H1 (cell line): ENCODE measurements around the gene AHCY. TPM values are rescaled to one million over a fixed set of nuclear protein-coding genes. Genes with fewer than 3 reads are reported as not detected.

Source experiments
- BRCA1 ChIP-seq: IDR thresholded peaks from 2 replicates; pipeline ENCODE4 v1.6.1; 2012; ENCODE audit warnings: low read depth, low read length, improper control_type of control experiment
- EP300 ChIP-seq, 2 experiments: IDR thresholded peaks; 1 replicate in 1 of 2; 2 replicates in 1 of 2; pipeline ENCODE4 v1.6.1; 2011 to 2012; ENCODE audit warnings: low read depth in 2 of 2, low read length in 2 of 2, mild to moderate bottlenecking in 2 of 2, borderline replicate concordance in 1 of 2, inconsistent platforms in 1 of 2, moderate library complexity in 1 of 2
- GABPA ChIP-seq: IDR thresholded peaks from 2 replicates; pipeline ENCODE4 v1.6.1; 2011; ENCODE audit warnings: mild to moderate bottlenecking, low read length, moderate library complexity, borderline replicate concordance; ENCODE audit not compliant: insufficient read depth
- HDAC2 ChIP-seq, 2 experiments: fragments of 300-600 bp in 1 of 2; sonication (generic) in 1 of 2; IDR thresholded peaks; 2 replicates each; pipeline ENCODE4 v1.6.1; 2011 to 2012; ENCODE audit warnings: low read depth in 2 of 2, low read length in 2 of 2, mild to moderate bottlenecking in 2 of 2, moderate library complexity in 2 of 2, borderline replicate concordance in 1 of 2, inconsistent platforms in 1 of 2
- KDM4A ChIP-seq: IDR thresholded peaks from one replicate; pipeline ENCODE4 v1.7.1; 2012; ENCODE audit warnings: low read depth, mild to moderate bottlenecking, moderate library complexity, low read length, inconsistent platforms; ENCODE audit not compliant: severe bottlenecking
- MAX ChIP-seq: IDR thresholded peaks from 2 replicates; pipeline ENCODE4 v1.6.1; 2012; ENCODE audit warnings: inconsistent platforms
- TCF12 ChIP-seq: IDR thresholded peaks from 2 replicates; pipeline ENCODE4 v1.6.1; 2011; ENCODE audit warnings: low read depth, mild to moderate bottlenecking, low read length
- USF2 ChIP-seq: IDR thresholded peaks from 2 replicates; pipeline ENCODE4 v1.6.1; 2011; ENCODE audit warnings: low read length, improper control_type of control experiment
- polyA plus RNA-seq, 7 experiments: library from polyadenylated mRNA; depleted of rRNA in 3 of 7; stranded (reverse) in 5 of 7; unstranded in 2 of 7; fragments of >200 nt in 5 of 7; fragments of 200-250 nt in 2 of 7; gene quantifications; 1 replicate in 5 of 7; 2 replicates in 1 of 7; 4 replicates in 1 of 7; pipeline versions ENCODE4 v1.2.1 to v1.2.3, GENCODE V29; 2011 to 2013; ENCODE audit warnings: missing spikeins in 2 of 7, mixed read lengths in 2 of 7
- total RNA-seq: library from RNA; stranded (reverse); fragmentation: NEBNext Ultra II Directional; extraction: Animal tissue kit (Norgen Biotek cat#: 25700); gene quantifications from 2 replicates; pipeline ENCODE4 v1.2.1, GENCODE V29; 2021

The AHCY gene
- total and polyA plus RNA-seq, 2 of the 8 experiments (the other 6 are each of a cell fraction or from before 2014, with no cell fraction given), result 404 to 638 TPM

- TF ChIP-seq GABPA (no peak), TCF12 (no peak), USF2 (peak; percentile 47; the same call in 1 of the 2 replicates), EP300 (IDR thresholded peaks at IDR 0.05; ENCODE audit: borderline replicate concordance in 1 of 2, low read depth in 2 of 2, low read length in 2 of 2) (no peak), KDM4A (no peak), HDAC2 (IDR thresholded peaks at IDR 0.05; ENCODE audit: borderline replicate concordance in 1 of 2, low read depth in 2 of 2, low read length in 2 of 2) (0 out of 4 replicates have a peak, but pooled peaks of 1 of the 2 experiments have one; percentile 39), MAX (peak; percentile 15; the same call in 1 of the 2 replicates), BRCA1 (no peak)
These were observed 29.2 kb upstream of the AHCY start (continued) for GRCh38 chr20:34332262-34332920.
